ENCODE results near the gene VAV2. TPM values are rescaled to one million over a fixed set of nuclear protein-coding genes. Genes with fewer than 3 reads are reported as not detected.

VAV2 gene
- total RNA-seq, 3 donors from 2014 or later: 5.3 to 9.5 (median 8.8) TPM

DNA sequence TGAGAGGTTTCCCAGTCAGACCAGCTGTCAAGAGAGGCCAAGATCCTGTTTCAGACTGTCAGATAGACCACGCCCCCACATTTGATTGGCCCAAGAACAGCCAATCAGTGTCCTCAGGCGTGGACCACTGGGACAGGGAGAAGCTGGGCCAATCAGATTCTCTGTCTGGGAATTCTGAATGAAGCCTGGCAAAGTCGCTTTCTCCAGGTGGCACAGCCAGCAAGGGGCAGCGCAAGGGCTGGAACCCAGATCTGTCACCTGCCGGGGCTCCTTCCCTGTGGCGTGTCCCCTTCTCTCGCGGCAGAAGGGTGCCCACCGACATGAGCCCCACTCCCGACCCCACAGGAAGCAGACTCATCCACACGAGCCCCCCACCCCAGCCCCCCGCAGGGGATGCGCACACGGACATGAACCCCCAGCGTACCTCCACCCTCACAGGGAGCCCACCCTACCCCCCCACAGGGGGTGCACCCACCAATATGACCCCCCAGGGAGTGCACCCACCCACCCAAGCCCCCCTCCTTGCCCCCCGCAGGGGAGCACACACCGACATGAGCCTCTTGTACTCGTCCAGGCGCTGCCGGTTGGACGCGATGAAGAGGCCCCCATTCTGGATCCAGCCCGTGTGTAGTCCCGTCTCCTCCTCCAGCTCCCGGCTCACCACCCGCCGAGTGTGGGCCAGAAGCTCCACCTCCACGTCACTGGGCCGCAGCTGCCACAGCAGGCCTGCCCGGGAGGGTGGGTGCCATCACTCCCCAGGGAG, 260.1 kb downstream of the VAV2 start:
- Histone ChIP-seq H3K9me3 (no peaks in the 10 kb centered on the region), H3K4me3 (no peak overlapping the region), H3K27me3 (no peaks in the 10 kb centered on the region), H3K27ac (no peak overlapping the region), H3K4me1 (no peaks in the 10 kb centered on the region), H3K36me3 (no peaks in the 10 kb centered on the region)
- peak in 1 of 2 donors; percentile 50 for DNase-seq (ENCODE audit: low spot score in 2 of 2)
- intact Hi-C loops (cut with DNase I; ENCODE audit: low total_unique reads): no loop called here
- TF ChIP-seq POLR2A (IDR thresholded peaks at IDR 0.05): no peak
- TF ChIP-seq, protein P1, sequence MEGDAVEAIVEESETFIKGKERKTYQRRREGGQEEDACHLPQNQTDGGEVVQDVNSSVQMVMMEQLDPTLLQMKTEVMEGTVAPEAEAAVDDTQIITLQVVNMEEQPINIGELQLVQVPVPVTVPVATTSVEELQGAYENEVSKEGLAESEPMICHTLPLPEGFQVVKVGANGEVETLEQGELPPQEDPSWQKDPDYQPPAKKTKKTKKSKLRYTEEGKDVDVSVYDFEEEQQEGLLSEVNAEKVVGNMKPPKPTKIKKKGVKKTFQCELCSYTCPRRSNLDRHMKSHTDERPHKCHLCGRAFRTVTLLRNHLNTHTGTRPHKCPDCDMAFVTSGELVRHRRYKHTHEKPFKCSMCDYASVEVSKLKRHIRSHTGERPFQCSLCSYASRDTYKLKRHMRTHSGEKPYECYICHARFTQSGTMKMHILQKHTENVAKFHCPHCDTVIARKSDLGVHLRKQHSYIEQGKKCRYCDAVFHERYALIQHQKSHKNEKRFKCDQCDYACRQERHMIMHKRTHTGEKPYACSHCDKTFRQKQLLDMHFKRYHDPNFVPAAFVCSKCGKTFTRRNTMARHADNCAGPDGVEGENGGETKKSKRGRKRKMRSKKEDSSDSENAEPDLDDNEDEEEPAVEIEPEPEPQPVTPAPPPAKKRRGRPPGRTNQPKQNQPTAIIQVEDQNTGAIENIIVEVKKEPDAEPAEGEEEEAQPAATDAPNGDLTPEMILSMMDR (IDR thresholded peaks at IDR 0.05): no peak
- no peak for TF ChIP-seq POLR2AphosphoS5 (IDR thresholded peaks at IDR 0.05)

DNA sequence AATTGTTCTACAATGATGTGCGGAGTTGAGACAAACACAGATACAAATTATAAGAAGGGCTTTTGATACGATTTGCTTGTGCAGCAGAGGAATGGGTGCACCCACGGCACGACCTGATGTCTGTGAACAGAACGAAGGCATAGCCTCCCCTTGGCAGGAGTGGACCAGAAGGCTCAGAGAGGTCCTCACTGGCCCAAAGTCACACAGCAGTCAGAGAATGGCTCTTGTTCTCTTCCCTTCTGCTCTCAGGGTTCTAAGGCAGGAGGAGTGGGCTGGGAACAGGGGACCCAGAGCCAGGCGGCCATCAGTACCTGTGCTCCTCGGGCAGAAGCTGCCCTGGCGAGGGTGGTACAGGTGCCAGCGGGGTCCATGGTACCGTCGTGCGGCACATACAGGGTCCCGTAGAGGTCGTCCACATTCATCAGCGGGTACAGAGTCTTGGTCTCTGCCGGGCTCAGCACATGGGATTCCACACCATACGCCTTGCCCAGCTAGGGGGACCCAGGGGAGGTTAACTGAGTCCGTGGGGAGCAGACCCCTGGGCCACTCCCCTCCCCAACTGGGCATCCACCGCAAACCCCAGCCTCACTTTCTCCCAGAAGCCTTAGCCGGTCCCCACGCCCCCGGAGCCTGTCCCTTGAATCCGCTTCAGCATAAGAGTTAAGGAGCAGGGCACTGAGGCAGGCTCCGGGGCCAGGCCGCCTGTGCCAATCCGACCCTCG, 261.0 kb downstream of the VAV2 start:
- no peaks in the 10 kb centered on the region for H3K4me1 ChIP-seq
- no peaks in the 10 kb centered on the region for H3K9me3 ChIP-seq
- TF ChIP-seq POLR2AphosphoS5 (IDR thresholded peaks at IDR 0.05) (no peak), POLR2A (IDR thresholded peaks at IDR 0.05) (no peak)
- TF ChIP-seq, protein P1 (IDR thresholded peaks at IDR 0.05): no peak
- no peaks in the 10 kb centered on the region for H3K27me3 ChIP-seq
- no peak overlapping the region for H3K27ac ChIP-seq
- intact Hi-C loops (cut with DNase I; ENCODE audit: low total_unique reads): no loop called here
- no peaks in the 10 kb centered on the region for H3K36me3 ChIP-seq
- DNase-seq (ENCODE audit: low spot score in 2 of 2): peak in 1 of 2 donors; percentile 47
- no peak overlapping the region for H3K4me3 ChIP-seq

- Histone ChIP-seq H3K4me1 (no peaks in the 10 kb centered on the region), H3K36me3 (no peaks in the 10 kb centered on the region), H3K27me3 (no peaks in the 10 kb centered on the region), H3K27ac (no peak overlapping the region), H3K9me3 (no peaks in the 10 kb centered on the region), H3K4me3 (no peak overlapping the region)
- intact Hi-C loops (cut with DNase I; ENCODE audit: low total_unique reads): no loop called here
- DNase-seq (ENCODE audit: low spot score in 2 of 2): peak in 1 of 2 donors; percentile 45
- TF ChIP-seq, protein P1 (IDR thresholded peaks at IDR 0.05): no peak
- TF ChIP-seq POLR2AphosphoS5 (IDR thresholded peaks at IDR 0.05) (no peak), POLR2A (IDR thresholded peaks at IDR 0.05) (no peak)
Observed at GRCh38 chr9:133729617-133730281, 262.4 kb downstream of the VAV2 start.

DNA sequence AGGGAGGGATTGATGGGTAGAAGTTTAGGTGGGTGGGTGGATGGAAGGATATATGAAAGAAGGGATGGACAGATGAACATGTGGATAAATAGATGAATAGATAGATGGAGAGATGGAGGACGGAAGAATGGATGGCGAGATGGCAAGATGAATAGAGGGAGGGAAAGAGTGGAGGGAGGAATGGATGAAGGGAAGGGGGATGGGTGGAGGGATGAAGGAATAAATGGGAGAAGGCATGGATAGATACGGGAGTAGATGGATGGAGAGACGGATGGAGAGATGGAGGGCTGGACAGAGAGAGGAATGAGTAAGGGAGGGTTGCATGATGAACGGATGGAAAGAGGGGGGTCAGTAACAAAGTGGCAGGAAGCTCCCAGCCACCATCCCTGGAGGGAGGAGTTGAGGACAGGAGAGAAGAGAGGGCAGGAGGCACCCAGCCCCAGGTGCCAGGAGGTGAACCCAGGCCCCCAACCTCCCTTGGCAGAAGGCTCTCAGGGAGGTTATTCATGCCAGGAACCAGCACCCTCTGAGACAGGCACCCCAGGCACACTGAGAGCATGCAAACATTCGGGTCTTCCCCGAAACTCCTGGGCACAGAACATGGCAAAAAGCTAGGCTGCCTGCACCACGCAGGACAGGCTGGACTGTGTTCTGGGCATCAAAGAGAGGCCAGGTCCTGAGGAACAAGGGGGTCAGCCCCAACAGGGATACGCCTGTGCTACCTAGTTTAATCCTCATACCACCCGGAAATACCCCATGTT, 263.1 kb downstream of the VAV2 start:
- TF ChIP-seq, protein P1 (IDR thresholded peaks at IDR 0.05): no peak
- TF ChIP-seq POLR2AphosphoS5 (IDR thresholded peaks at IDR 0.05) (no peak), POLR2A (IDR thresholded peaks at IDR 0.05) (no peak)
- no peak overlapping the region for H3K4me3 ChIP-seq
- H3K27ac ChIP-seq: no peak overlapping the region
- no peaks in the 10 kb centered on the region for H3K36me3 ChIP-seq
- no peaks in the 10 kb centered on the region for H3K4me1 ChIP-seq
- no peaks in the 10 kb centered on the region for H3K27me3 ChIP-seq
- intact Hi-C loops (cut with DNase I; ENCODE audit: low total_unique reads): no loop called here
- H3K9me3 ChIP-seq: no peaks in the 10 kb centered on the region
- DNase-seq (ENCODE audit: low spot score in 2 of 2): peak in 1 of 2 donors; percentile 19

Data from breast epithelium (tissue), 4 donors.